Endodermal cell (in vitro differentiated cells): ENCODE results near the gene RCOR3. TPM values are rescaled to one million over a fixed set of nuclear protein-coding genes. Genes with fewer than 3 reads are reported as not detected.
"Not testable (repeated sequence)": the region's sequence is repeated elsewhere in the genome, so short reads cannot be mapped to it uniquely, and the experiment has no call there.

Source experiments
- DNase-seq: peaks from one replicate; pipeline ENCODE4 v3.0.0-alpha.2; 2017
- H3K27ac ChIP-seq: 2 replicates; pipeline ENCODE4 v1.5.1; 2013; ENCODE audit warnings: mild to moderate bottlenecking, low read depth, low read length, moderate library complexity
- H3K27me3 ChIP-seq: 2 replicates; pipeline ENCODE4 v1.6.1; 2013; ENCODE audit warnings: mild to moderate bottlenecking, low read length, moderate library complexity; ENCODE audit not compliant: insufficient read depth, control insufficient read depth, poor library complexity, severe bottlenecking
- H3K36me3 ChIP-seq: 2 replicates; pipeline ENCODE4 v1.7.0; 2013; ENCODE audit warnings: mild to moderate bottlenecking, low read length, moderate library complexity; ENCODE audit not compliant: control insufficient read depth, insufficient read depth
- H3K4me1 ChIP-seq: one replicate; pipeline ENCODE4 v1.7.0; 2013; ENCODE audit warnings: low read length; ENCODE audit not compliant: control insufficient read depth, insufficient read depth
- H3K4me3 ChIP-seq: 2 replicates; pipeline ENCODE4 v1.5.1; 2013; ENCODE audit warnings: mild to moderate bottlenecking, low read length, moderate library complexity
- H3K9ac ChIP-seq: 2 replicates; pipeline ENCODE4 v1.6.1; 2013; ENCODE audit warnings: mild to moderate bottlenecking, low read length, moderate library complexity; ENCODE audit not compliant: poor library complexity, severe bottlenecking; ENCODE audit errors: extremely low read depth
- H3K9me3 ChIP-seq: 2 replicates; pipeline ENCODE4 v1.6.1; 2013; ENCODE audit warnings: mild to moderate bottlenecking, low read length, moderate library complexity; ENCODE audit not compliant: control insufficient read depth
- H3K27ac Mint-ChIP-seq: 2 replicates; pipeline ENCODE4 v1.8.0; 2020; ENCODE audit warnings: mixed read lengths
- H3K27me3 Mint-ChIP-seq: 2 replicates; pipeline ENCODE4 v1.8.0; 2021; ENCODE audit warnings: mild to moderate bottlenecking, mixed read lengths; ENCODE audit not compliant: insufficient read depth
- H3K36me3 Mint-ChIP-seq: 2 replicates; pipeline ENCODE4 v1.8.0; 2020; ENCODE audit warnings: low read depth, mixed read lengths
- H3K4me1 Mint-ChIP-seq: 2 replicates; pipeline ENCODE4 v1.8.0; 2020; ENCODE audit warnings: mixed read lengths
- H3K4me3 Mint-ChIP-seq: 2 replicates; pipeline ENCODE4 v1.8.0; 2020; ENCODE audit warnings: mild to moderate bottlenecking, moderate library complexity, mixed read lengths
- H3K9me3 Mint-ChIP-seq: 2 replicates; pipeline ENCODE4 v1.8.0; 2020; ENCODE audit warnings: mild to moderate bottlenecking, mixed read lengths
- CTCF ChIP-seq: fragments of 200-600 bp; sonication (generic); conservative IDR thresholded peaks from 2 replicates; pipeline ENCODE4 v1.5.0; 2021; ENCODE audit warnings: antibody characterized with exemption, mild to moderate bottlenecking
- WGBS, 2 experiments: methylation state at CpG; one replicate each; pipeline versions ENCODE4 v1.1.5 to v1.1.7; 2013; ENCODE audit warnings: missing lambda C conversion rate in 2 of 2, mixed read lengths in 1 of 2; ENCODE audit not compliant: insufficient coverage in 1 of 2, insufficient read length in 1 of 2; 5-methylcytosine and 5-hydroxymethylcytosine counted together
- total RNA-seq, 2 donors: library from RNA; stranded (reverse); fragmentation: NEBNext Ultra II Directional in 1 of 2; extraction: Animal tissue kit (Norgen Biotek cat#: 25700) in 1 of 2; gene quantifications; 2 replicates in 1 of 2; 3 replicates in 1 of 2; pipeline ENCODE4 v1.2.1, GENCODE V29; 2021

Gene RCOR3
- total RNA-seq, 2 donors from 2014 or later = 133 to 134 TPM

DNA sequence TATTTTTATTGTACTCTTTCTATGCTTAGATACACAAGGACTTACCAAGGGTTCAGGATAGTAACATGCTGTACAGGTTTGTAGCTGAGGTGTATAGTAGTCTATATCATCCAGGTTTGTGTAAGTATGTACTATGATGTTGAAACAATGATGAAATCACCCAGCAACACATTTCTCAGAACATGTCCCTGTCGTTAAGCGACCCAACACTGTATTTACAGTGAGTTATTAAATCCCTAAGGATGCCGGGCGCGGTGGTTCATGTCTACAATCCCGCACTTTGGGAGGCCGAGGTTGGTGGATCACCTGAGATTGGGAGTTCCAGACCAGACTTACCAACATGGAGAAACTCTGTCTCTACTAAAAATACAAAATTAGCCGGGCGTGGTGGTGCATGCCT is 21.6 kb upstream of the RCOR3 start:
- DNase-seq = no peak
- no peak for TF ChIP-seq CTCF
- Histone ChIP-seq H3K4me1 (no peaks in the 10 kb centered on the region), H3K9me3 (peaks cover 9% of the 10 kb centered on the region), H3K9ac (no peak overlapping the region), H3K27ac (no peak overlapping the region), H3K36me3 (no peaks in the 10 kb centered on the region), H3K4me3 (no peak overlapping the region), H3K27me3 (no peaks in the 10 kb centered on the region)
- Mint-ChIP-seq H3K36me3 (peaks cover 4% of the 10 kb centered on the region), H3K27ac (no peak overlapping the region), H3K9me3 (peaks cover 13% of the 10 kb centered on the region), H3K4me3 (no peak overlapping the region), H3K4me1 (no peaks in the 10 kb centered on the region), H3K27me3 (no peaks in the 10 kb centered on the region)
- WGBS, 2 experiments = 88 to 93% methylated on average over 3 to 9 of the region's 9 CpGs

- not testable (repeated sequence) for H3K4me1 ChIP-seq, H3K36me3 ChIP-seq, H3K27ac ChIP-seq, H3K9me3 ChIP-seq, H3K9ac ChIP-seq, H3K36me3 Mint-ChIP-seq, H3K27me3 ChIP-seq, H3K27ac Mint-ChIP-seq, H3K4me1 Mint-ChIP-seq, H3K4me3 Mint-ChIP-seq, H3K4me3 ChIP-seq, H3K27me3 Mint-ChIP-seq, DNase-seq
- H3K9me3 Mint-ChIP-seq = peaks cover 13% of the 10 kb centered on the region
- 97 to 99% methylated on average over 7 to 8 of the region's 8 CpGs for WGBS, 2 experiments
Measured at GRCh38 chr1:211240567-211240966, 18.6 kb upstream of the RCOR3 start.

DNA sequence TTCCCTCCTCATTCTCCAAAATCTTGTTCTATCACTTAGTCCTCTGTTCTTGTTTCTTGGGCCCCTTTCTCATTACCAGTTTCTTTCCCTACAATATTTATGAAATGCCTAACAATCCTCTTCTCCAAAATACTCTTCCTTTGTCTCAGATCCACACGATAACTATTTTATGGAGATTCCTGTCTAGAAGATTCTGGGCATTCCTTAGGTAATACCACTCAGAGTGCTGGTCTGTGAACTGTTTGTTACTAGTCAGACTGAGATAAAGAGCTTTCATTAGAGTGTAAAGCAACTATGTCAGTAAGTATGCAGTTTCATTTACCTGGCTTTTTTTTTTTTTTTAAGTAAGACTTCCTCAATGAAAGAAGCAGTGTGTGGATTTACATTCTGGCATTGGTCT is 18.1 kb upstream of the RCOR3 start:
- H3K9me3 ChIP-seq = peaks cover 9% of the 10 kb centered on the region
- no peak for DNase-seq
- peaks cover 4% of the 10 kb centered on the region for H3K36me3 Mint-ChIP-seq
- no peak overlapping the region for H3K27ac ChIP-seq
- 92% methylated on average over 1 of the region's 1 CpG; no CpG with 5 or more reads in 1 of the 2 experiments for WGBS, 2 experiments
- no peak overlapping the region for H3K9ac ChIP-seq
- no peaks in the 10 kb centered on the region for H3K27me3 ChIP-seq
- H3K4me1 Mint-ChIP-seq = no peaks in the 10 kb centered on the region
- no peak overlapping the region for H3K4me3 ChIP-seq
- H3K4me1 ChIP-seq = no peaks in the 10 kb centered on the region
- peaks cover 15% of the 10 kb centered on the region for H3K9me3 Mint-ChIP-seq
- no peak for TF ChIP-seq CTCF
- no peaks in the 10 kb centered on the region for H3K27me3 Mint-ChIP-seq
- H3K36me3 ChIP-seq = no peaks in the 10 kb centered on the region
- no peak overlapping the region for H3K27ac Mint-ChIP-seq
- H3K4me3 Mint-ChIP-seq = no peak overlapping the region

DNA sequence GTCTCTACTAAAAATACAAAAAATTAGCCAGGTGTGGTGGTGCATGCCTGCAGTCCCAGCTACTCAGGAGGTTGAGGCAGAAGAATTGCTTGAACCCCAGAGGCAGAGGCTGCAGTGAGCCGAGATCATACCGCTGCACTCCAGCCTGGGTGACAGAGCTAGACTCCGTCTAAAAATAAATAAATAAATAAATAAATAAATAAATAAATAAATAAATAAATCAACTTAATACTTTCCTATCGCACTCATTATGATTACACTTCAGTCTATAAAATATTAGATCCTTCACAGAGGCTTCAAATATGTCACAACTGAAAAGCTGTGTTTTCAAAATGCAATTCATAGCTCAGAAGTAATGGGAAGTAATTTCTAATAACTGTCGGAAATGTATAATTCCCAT is 15.5 kb upstream of the RCOR3 start:
- H3K27ac Mint-ChIP-seq, H3K4me1 ChIP-seq, H3K27me3 Mint-ChIP-seq, H3K36me3 ChIP-seq, H3K36me3 Mint-ChIP-seq, H3K9me3 ChIP-seq, H3K4me3 Mint-ChIP-seq, DNase-seq, H3K9ac ChIP-seq, H3K27me3 ChIP-seq, H3K4me3 ChIP-seq, H3K27ac ChIP-seq: not testable (repeated sequence)
- peaks cover 17% of the 10 kb centered on the region for H3K4me1 Mint-ChIP-seq
- peaks cover 15% of the 10 kb centered on the region for H3K9me3 Mint-ChIP-seq
- WGBS, 2 experiments = 100% methylated on average over 4 of the region's 5 CpGs; no CpG with 5 or more reads in 1 of the 2 experiments

DNA sequence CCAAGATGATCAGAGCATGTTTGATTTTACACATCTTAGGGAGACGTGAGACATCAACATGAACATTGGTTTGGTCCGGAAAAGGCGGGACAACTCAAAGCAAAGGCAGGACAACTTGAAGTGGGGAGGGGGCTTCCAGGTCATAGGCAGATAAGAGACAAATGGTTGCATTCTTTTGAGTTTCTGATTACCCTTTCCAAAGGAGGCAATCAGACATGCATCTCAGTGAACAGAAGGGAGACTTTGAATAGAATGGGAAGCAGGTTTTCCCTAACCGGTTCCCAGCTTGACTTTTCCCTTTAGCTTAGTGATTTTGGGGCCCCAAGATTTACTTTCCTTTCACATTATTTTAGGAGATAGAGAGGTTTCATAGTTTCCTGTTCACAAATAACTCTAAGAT is 12.6 kb upstream of the RCOR3 start:
- H3K4me3 Mint-ChIP-seq, H3K36me3 Mint-ChIP-seq, H3K27me3 ChIP-seq, H3K27ac Mint-ChIP-seq, H3K4me3 ChIP-seq, DNase-seq, H3K27me3 Mint-ChIP-seq, H3K9me3 ChIP-seq, H3K4me1 ChIP-seq, H3K9me3 Mint-ChIP-seq, H3K9ac ChIP-seq, H3K27ac ChIP-seq, H3K36me3 ChIP-seq: not testable (repeated sequence)
- H3K4me1 Mint-ChIP-seq = peaks cover 24% of the 10 kb centered on the region
- 83 to 85% methylated on average over 3 to 4 of the region's 4 CpGs for whole genome bisulfite sequencing, 2 experiments
